ENCODE data around the gene RNLS. TPM values are rescaled to one million over a fixed set of nuclear protein-coding genes. Genes with fewer than 3 reads are reported as not detected.

The RNLS gene
- total RNA-seq, 1 experiment from 2014 or later = not detected

- H4K20me1 ChIP-seq (ENCODE audit: insufficient read depth) = no peaks in the 10 kb centered on the region
- DNase-seq (ENCODE audit: low read depth, low spot score) (no peak), ATAC-seq (no peak)
- H3K27ac ChIP-seq (ENCODE audit: low read depth, low read length) = no peak overlapping the region
- H3K4me3 ChIP-seq (replicated peaks in 1 of 2; ENCODE audit: low read depth in 1 of 2, low read length in 2 of 2) = no peak overlapping the region
- intact Hi-C loops (cut with micrococcal nuclease) = no loop called here
- ChIA-PET RAD21 (ENCODE audit: low non-redundant PET in 1 of 2, low total read pairs in 2 of 2, uncharacterized antibody in 2 of 2, unreplicated experiment in 2 of 2) (no interaction called here), CTCF (no interaction called here), POLR2A (no interaction called here)
- no peaks in the 10 kb centered on the region for H3K27me3 ChIP-seq (ENCODE audit: insufficient read depth, low read length)
- no peaks in the 10 kb centered on the region for H3K4me1 ChIP-seq (ENCODE audit: control insufficient read depth in 1 of 2, insufficient read depth in 2 of 2, low read length in 2 of 2)
- BruUV-seq (replicated peaks) = no TSS peak
- no peaks in the 10 kb centered on the region; the same call in 1 of the 2 replicates for H3K9me2 ChIP-seq (ENCODE audit: insufficient read depth)
- H2AFZ ChIP-seq (ENCODE audit: low read depth, low read length, poor library complexity, severe bottlenecking) = no peak overlapping the region
- H3K9me3 ChIP-seq (ENCODE audit: control insufficient read depth in 1 of 2, insufficient read depth in 1 of 2, low read depth in 1 of 2, low read length in 2 of 2) = no peaks in the 10 kb centered on the region
- TF ChIP-seq POLR2AphosphoS5 (IDR thresholded peaks at IDR 0.05; ENCODE audit: low read depth, low read length) (no peak), RAD21 (IDR thresholded peaks at IDR 0.05; ENCODE audit: low read depth) (no peak), ATF3 (IDR thresholded peaks at IDR 0.05) (no peak), JUND (IDR thresholded peaks at IDR 0.05) (no peak), CEBPB (IDR thresholded peaks at IDR 0.05; ENCODE audit: low read depth) (no peak), ELF1 (IDR thresholded peaks at IDR 0.05; ENCODE audit: borderline replicate concordance, low read depth) (no peak), POLR2A (IDR thresholded peaks at IDR 0.05; ENCODE audit: borderline replicate concordance, extremely low read depth, insufficient read depth, insufficient read length) (no peak), SRF (IDR thresholded peaks at IDR 0.05; ENCODE audit: low read depth) (no peak), MAX (IDR thresholded peaks at IDR 0.05) (no peak), REST (IDR thresholded peaks at IDR 0.05; ENCODE audit: low read depth) (no peak), SP1 (IDR thresholded peaks at IDR 0.05; ENCODE audit: low read depth) (no peak), EZH2phosphoT487 (IDR thresholded peaks at IDR 0.05; ENCODE audit: borderline replicate concordance) (no peak), TCF7L2 (IDR thresholded peaks at IDR 0.05; ENCODE audit: borderline replicate concordance, extremely low read depth, insufficient read depth, insufficient read length) (no peak), ZFX (IDR thresholded peaks at IDR 0.05) (no peak), CTCF (IDR thresholded peaks at IDR 0.05 in 2 of 3, conservative IDR thresholded peaks at IDR 0.05 in 1 of 3; ENCODE audit: borderline replicate concordance in 1 of 3, insufficient read depth in 1 of 3, low read depth in 2 of 3, low read length in 2 of 3) (no peak), FOSL1 (IDR thresholded peaks at IDR 0.05; ENCODE audit: low read depth) (no peak)
- no peak overlapping the region for H3K4me2 ChIP-seq (ENCODE audit: low read length)
- H3K79me2 ChIP-seq (ENCODE audit: insufficient read depth, low read length) = no peaks in the 10 kb centered on the region
- no peaks in the 10 kb centered on the region for H3K36me3 ChIP-seq (ENCODE audit: control insufficient read depth in 1 of 2, insufficient read depth in 2 of 2, low read length in 2 of 2)
- H3K9ac ChIP-seq (ENCODE audit: low read length) = no peak overlapping the region
Measured at GRCh38 chr10:88236121-88236743, 346.9 kb downstream of the RNLS start.

Data from HCT116 (cell line).